Hematopoietic multipotent progenitor cell treated with erythropoietin and hydrocortisone succinate and interleukin-3 and kit ligand, for 4 days (in vitro differentiated cells): ENCODE results near the gene UBE3A.
"Not testable (repeated sequence)": the region's sequence is repeated elsewhere in the genome, so short reads cannot be mapped to it uniquely, and the experiment has no call there.

ENCODE experiments used
- DNase-seq: peaks from one replicate; pipeline ENCODE4 v3.0.0-alpha.2; 2015

Gene UBE3A

GRCh38 chr15:25438601-25439368 is at the start of gene UBE3A:
TSS of gene UBE3A (minus strand) at chr15:25439024. CDS start at chr15:25409107, 29,917 bp downstream.
- peak; percentile 96 for DNase-seq

DNA sequence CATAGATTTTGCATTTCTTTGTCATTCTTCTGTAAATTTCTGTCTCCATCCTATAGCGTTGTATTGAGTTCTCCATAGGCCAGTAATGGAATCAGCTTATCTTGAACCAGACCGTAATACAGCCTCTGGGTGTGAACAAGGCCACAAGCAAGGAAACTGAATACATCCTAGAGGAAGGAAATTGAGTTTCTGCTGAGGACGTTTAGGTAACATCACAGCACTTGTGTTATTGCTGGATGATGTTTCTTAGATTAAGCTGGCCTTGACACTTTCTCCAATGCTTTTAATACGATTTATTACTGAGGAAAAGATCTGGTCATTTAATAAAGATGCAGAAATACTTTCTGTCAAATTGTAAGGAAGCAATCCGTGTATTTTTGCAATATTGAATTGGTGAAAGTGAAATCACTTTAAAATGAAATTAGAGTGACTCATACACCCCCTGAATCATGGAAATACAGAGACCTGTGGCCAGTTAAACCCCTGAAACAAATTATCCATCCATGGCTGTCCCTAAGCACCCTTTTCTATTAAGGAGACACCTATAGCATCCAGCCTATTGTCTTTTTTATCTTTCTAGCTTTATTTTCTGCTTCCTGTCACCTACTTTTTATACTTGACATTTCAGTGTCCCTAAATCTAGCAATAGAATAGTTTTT is 48.5 kb upstream of the UBE3A start:
- no peak for DNase-seq

GRCh38 chr15:25486051-25486450 is 47.2 kb upstream of the UBE3A start:
- no peak for DNase-seq

DNA sequence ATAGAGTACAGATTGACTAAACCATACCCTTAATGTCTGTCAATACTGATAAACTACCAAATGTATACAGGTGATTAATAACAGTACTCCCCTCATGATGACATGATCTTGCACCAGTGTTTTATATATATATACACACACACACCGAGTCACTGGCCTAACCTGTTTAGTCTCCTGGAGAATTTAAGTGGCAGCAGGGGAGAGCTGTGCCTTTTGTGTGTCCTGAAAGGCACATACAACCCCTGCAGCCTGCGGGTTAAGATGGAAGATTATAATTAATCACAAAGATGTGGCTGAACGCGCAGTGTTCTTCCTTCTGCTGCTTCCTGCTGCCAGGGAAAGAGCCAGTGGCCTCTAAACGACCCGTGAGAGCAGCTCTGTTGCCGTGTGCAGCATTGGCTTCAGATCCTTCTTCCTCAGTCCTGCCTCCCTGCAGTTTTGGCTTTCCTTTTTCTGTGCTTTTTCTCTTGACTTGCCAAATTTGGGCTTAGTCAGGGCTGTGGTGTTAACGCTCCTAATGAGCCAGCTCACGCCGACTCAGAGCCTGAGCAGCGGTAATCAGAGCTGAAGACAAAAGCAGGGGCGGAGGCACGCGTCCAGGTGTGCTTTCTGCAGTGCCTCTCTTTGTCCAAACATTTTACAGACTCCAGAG is 42.5 kb upstream of the UBE3A start:
- peak; percentile 2 for DNase-seq

GRCh38 chr15:25478313-25478712 is 39.5 kb upstream of the UBE3A start:
- DNase-seq, result no peak

GRCh38 chr15:25477816-25478215 is 39.0 kb upstream of the UBE3A start:
- no peak for DNase-seq

DNA sequence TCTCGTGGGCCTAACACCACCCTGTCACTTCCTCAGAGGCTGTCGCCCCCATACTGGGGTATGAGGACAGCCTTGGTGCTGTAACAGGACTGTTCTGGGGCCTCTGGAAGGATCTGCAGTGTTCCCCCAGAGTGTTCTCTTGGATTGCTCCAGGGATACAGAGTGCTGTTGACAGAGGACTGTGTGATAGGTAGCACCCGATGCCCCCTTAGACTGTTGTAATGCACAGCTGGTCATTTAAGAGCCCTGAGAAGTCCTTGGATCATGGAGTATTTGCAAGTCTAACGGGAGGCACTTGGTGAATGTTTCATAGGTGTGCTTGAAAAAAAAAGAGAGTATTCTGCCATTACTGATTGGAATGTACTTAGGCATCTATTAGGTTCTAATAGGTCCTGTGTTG is 35.4 kb upstream of the UBE3A start:
- no peak for DNase-seq

DNA sequence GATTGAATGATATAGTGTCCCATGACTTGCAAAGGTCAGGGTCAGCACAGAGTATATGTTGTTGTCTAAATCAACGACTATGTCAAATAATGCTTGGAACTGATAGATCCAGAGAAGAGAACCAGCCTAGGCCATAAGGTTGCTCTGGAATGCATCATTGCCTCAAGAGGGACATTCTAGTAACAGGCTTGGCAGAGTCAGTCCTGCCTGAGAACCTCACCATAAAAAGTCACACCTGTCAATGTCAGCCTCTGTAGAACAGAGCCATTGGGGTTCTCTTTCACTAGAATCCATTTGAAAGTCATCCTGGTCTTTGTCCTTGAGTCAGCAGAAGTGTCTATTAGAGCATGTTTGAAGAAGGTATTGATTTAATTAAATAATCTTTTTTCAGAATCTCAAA is 31.4 kb upstream of the UBE3A start:
- no peak for DNase-seq

- DNase-seq, result no peak
Observed at GRCh38 chr15:25469377-25469776, 30.6 kb upstream of the UBE3A start.

DNA sequence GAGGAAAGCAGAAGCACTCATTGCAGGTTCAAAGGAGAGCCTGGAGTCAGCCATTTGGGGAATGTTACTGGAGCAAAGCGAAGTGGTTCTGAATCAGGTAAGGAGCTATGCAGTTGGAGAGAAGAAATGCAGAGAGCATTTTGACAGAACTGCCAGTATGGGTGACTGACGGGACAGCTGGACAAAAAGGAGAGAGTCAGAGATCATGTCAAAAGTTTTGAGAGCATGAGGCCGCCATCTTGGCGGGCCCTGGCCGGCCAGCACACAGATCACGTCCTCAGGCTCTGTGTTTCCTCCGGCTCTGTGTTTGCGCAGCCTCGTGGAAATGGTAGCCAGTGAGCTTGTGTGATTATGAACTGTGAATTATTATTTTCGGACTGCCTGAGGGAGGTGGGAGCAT is 29.8 kb upstream of the UBE3A start:
- no peak for DNase-seq

- DNase-seq, result no peak
Observed at GRCh38 chr15:25465835-25466234, 27.0 kb upstream of the UBE3A start.

- no peak for DNase-seq
Observed at GRCh38 chr15:25464784-25465183, 26.0 kb upstream of the UBE3A start.

- no peak for DNase-seq
Observed at GRCh38 chr15:25464383-25464782, 25.6 kb upstream of the UBE3A start.

DNA sequence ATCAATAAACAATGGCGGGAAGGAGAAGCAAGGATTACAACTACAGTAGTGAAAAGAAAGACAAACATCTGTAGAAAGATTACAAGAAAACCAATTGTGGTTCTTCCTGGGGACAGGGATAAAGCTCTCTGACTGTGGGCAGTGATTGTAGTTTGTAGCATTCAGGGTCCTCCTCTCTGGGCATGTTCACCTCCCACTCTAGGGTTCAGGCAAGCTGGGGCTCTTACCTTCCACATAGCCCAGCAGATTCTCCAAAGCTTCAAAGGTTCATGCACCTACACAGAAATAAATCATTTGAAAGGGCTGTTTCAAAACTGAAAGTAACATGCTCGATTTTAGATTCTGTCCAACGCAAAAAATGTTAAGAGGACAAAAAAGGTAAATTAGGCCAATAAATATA is 17.4 kb upstream of the UBE3A start:
- no peak for DNase-seq

DNA sequence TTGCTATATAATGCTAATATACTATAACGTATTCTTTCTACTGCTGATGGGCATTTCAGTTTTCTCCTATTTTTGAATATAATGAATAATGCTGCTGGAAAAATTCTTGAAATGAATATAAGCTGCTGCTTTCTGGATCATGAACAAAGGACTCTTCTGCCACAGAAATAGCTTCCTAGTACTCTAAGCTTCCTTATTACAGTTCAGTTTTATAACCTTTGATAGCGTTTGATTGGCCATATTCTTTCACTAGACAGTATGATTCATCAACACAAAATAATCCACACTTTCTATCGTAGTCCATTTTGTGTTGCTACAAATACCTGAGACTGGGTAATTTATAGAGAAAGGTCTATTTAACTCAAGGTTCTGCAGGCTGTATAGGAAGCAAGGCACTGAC is 16.4 kb upstream of the UBE3A start:
- DNase-seq, result no peak

GRCh38 chr15:25454771-25455170 is 15.9 kb upstream of the UBE3A start:
- no peak for DNase-seq

DNA sequence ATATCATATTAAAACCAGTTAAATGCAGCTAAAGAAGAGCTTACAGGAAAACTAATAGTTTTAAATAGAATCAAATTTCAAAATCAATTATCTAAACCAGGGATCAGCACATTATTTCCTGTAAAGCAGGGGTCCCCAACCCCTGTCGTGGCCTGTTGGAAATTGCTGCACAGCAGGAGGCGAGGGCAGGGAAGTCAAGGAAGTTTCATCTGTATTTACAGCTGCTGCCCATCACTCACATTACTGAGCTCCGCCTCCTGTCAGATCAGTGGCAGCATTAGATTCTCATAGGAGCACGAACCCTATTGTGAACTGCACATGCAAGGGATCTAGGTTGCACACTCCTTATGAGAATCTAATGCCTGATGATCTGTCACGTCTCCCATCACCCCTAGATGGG is 14.4 kb upstream of the UBE3A start:
- not testable (repeated sequence) for DNase-seq

DNA sequence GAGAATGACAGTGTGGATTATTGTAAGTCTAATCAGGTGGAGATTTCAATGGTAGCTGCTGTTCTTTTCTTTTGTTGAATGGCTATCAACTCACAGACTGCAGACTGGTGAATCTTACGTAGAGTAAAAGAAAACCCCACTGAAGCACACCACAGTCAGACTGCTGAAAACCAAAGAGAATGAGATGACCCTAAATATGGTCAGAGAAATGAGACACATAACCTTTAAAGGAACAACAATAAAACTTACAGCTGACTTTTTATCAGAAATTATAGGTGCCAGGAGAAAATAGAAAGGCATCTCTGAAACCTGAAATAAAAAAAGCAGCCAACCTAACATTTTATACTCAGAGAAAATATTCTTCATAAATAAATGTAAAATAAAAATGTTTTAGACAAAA is 12.7 kb upstream of the UBE3A start:
- no peak for DNase-seq

DNA sequence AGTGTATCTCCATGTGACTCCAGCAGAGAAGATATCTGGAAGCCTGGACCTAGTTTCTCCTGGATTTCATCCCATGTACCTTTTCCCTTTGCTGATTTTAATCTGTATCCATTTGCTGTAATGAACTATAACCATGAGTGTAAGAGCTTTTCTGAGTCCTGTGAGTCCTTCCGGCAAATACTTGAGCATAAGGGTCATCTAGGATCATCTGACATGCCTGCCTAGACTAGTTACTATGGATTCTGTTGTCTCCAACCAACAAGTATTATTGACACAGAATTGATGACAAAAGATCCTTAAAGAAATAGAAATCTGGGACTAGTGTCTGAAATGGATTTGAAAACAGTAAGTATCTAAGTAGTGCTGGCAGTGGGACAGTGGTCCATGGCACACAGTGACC is 11.3 kb upstream of the UBE3A start:
- DNase-seq, result no peak

GRCh38 chr15:25446076-25446475 is 7.3 kb upstream of the UBE3A start:
- DNase-seq, result no peak

GRCh38 chr15:25445412-25445811 is 6.6 kb upstream of the UBE3A start:
- no peak for DNase-seq

DNA sequence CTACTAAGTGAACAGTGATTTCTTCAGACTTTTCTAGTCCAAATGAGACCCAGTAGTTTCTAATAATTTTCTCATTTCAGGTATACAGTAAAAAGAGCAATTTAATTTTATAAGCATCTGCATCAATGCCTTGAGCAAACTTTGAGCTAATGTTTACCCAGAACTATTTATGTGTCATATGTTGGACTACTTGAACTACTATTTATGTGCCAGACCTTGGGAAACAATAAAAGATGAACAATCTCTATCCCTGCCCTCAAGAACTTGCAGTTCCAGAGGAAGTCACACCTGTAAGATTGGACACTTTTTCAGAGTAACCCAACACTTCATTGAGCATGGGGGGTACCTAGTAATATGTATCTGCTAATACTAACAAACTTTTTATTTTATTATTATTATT is 2.3 kb upstream of the UBE3A start:
- DNase-seq, result no peak

GRCh38 chr15:25439369-25439836 is 579 bp upstream of the UBE3A start:
- peak; percentile 50 for DNase-seq
